PC-9 (cell line): ENCODE data around the gene PPP1R15A.

Experiments used
- EZH2 ChIP-seq: fragments of 200-600 bp; sonication (generic); IDR thresholded peaks from 2 replicates; pipeline ENCODE4 v1.8.0; 2017; ENCODE audit warnings: antibody characterized with exemption, low read depth
- TF ChIP-seq, protein P1 (sequence below): fragments of 200-600 bp; sonication (generic); conservative IDR thresholded peaks from 2 replicates; pipeline ENCODE4 v1.6.1; 2017; ENCODE audit warnings: mixed run types, antibody characterized with exemption, mild to moderate bottlenecking, moderate library complexity

DNA sequence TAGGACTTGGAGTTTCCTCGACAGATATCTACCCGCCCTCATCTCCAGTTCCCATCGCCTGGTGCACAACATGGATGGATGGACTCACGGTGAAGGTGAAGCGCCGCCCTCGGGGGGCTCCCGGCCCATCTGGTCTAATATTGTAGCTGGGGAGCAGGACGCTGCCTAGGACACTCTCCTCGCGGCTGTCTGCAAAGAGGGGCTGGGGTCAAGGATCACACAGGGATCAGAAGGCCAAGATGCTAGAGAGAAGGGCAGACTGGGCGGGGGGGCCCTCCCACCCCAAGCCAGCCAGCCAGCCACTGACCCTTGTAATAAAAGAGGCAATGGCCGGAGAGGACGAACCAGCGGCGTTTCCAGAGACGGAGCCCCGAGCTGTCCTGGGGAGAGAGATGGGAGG lies 10.9 kb upstream of the PPP1R15A start:
- TF ChIP-seq, protein P1, sequence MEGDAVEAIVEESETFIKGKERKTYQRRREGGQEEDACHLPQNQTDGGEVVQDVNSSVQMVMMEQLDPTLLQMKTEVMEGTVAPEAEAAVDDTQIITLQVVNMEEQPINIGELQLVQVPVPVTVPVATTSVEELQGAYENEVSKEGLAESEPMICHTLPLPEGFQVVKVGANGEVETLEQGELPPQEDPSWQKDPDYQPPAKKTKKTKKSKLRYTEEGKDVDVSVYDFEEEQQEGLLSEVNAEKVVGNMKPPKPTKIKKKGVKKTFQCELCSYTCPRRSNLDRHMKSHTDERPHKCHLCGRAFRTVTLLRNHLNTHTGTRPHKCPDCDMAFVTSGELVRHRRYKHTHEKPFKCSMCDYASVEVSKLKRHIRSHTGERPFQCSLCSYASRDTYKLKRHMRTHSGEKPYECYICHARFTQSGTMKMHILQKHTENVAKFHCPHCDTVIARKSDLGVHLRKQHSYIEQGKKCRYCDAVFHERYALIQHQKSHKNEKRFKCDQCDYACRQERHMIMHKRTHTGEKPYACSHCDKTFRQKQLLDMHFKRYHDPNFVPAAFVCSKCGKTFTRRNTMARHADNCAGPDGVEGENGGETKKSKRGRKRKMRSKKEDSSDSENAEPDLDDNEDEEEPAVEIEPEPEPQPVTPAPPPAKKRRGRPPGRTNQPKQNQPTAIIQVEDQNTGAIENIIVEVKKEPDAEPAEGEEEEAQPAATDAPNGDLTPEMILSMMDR: no peak
- no peak for TF ChIP-seq EZH2
